Fibroblast of mammary gland (primary cell): ENCODE data around the gene DCLK2.

ENCODE experiments used
- DNase-seq: peaks from one replicate; pipeline ENCODE4 v3.0.0-alpha.2; 2010; ENCODE audit warnings: low read depth
- H3K4me3 ChIP-seq: 2 replicates; pipeline ENCODE4 v1.5.1; 2011; ENCODE audit warnings: low read depth, mild to moderate bottlenecking, low read length, moderate library complexity; ENCODE audit not compliant: control insufficient read depth
- CTCF ChIP-seq: conservative IDR thresholded peaks from 2 replicates; pipeline ENCODE4 v1.5.1; 2011; ENCODE audit warnings: low read depth, low read length, inconsistent platforms; ENCODE audit not compliant: control insufficient read depth, insufficient read depth

The DCLK2 gene

GRCh38 chr4:150051111-150051510 is 27.1 kb upstream of the DCLK2 start:
- TF ChIP-seq CTCF: no peak
- no peak overlapping the region for H3K4me3 ChIP-seq
- DNase-seq: no peak

DNA sequence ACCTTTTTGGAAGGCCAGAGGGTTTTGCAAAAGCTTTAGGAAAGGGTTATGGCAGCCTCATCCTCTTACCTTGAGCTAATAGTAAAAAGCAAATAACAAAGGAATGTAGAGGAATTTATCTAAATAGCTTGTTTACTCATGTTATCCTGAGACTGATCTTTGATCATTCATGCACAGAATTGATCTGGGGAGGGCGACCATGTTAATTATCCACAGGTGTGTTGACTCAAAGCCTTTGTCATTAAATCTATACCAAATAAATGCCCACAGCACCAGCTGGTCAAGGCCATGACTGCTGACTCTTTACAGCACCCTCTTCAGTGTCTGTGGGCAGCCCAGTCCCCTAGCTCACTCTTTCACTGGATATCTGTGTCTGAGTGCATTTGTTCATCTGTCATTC is 22.8 kb upstream of the DCLK2 start:
- TF ChIP-seq CTCF: no peak
- DNase-seq: no peak
- no peak overlapping the region for H3K4me3 ChIP-seq

DNA sequence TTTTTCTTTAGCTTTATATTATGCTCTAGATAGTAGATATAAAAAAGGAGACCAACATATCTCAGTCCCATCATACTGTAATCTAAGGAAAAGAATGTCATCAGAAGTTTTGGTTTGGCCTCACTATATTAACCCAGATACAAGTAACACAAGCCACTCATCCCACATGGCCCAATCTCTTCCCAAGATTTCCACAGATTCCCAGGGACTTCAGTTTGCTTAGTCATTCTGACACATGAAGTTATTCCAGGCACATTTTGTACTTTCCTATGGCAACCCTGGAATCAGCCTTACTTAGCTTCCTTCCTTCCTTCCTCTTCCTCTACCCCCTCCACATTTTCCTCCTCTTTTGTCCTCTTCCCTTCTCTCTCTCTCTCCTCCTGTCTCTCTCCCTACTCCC is 21.7 kb upstream of the DCLK2 start:
- peak; percentile 85 for DNase-seq
- H3K4me3 ChIP-seq: no peak overlapping the region
- no peak for TF ChIP-seq CTCF

DNA sequence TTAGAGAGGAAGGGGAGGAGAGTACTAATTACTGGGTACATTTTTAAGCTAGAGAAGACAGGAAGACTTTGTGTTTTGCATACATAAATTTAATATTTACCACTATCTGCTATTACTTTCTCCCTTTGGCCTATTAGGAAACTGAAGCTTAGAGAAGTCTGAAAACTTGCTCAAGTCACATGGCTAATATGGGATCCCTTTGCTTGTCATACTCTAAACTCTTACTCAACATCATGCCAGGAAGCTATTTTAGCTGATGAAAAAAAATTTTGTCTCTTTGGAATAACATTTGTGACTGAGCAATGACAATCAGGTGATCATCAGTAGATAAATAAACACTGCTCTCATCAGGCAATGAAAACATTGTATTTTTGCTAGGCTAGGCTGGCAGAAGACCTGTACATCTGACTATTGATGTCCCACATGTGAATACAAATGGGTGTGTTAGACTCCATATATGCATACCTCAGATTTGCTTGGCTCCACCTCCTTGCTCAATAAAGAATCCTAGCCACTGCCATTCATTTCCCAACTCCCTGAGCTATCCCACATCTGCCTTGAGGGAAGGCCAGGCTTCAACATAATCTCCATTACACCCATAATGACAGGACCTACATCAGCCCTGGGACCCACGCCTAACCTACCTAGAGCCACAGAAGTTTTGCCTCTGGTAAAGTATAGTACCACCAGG is 17.0 kb upstream of the DCLK2 start:
- no peak for DNase-seq
- TF ChIP-seq CTCF: no peak
- no peak overlapping the region for H3K4me3 ChIP-seq

GRCh38 chr4:150063128-150063527 is 15.1 kb upstream of the DCLK2 start:
- H3K4me3 ChIP-seq: no peak overlapping the region
- no peak for TF ChIP-seq CTCF
- DNase-seq: no peak

DNA sequence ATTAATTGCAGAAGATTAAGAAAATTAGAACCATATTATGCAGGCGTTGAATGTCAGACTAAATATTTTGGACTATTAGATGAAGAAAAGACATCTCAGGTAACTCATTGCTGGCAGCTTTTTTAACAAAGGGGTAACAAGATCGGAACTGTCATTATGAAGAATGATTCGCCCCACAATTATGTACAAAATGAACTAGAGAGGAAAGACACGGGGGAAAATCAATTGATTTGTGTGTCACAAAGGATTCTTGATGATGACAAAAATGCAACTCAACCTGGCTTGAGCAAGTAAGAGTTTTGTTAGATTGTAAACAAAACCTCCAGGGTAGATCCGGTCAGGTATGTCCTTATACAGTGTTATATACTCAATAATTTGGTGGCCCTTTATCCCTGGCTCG is 12.5 kb upstream of the DCLK2 start:
- no peak for TF ChIP-seq CTCF
- H3K4me3 ChIP-seq: no peak overlapping the region
- DNase-seq: no peak

DNA sequence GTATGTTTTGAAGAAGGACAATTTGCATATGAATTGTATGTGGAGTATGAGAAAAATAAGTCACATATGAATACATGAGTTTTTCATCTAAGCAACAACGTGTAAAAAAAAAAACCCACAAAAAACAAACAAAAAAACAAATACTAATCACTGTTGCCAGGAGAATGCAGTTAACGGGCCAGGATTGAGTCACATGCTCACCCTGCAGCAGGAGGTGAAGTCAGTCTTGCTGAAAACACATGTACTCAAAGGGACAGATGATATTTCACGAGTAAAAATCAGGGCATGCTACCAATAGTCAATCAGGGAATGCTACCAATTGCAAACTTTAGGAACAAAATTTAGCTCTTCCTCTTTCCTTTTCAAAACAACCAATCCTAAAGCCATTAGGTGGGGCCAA is 10.4 kb upstream of the DCLK2 start:
- TF ChIP-seq CTCF: no peak

More for the DNA sequence above, 10.4 kb upstream of the DCLK2 start:
- peak; percentile 43 for DNase-seq
- H3K4me3 ChIP-seq: no peak overlapping the region
